MCF 10A (cell line): ENCODE measurements around the gene GKN2. TPM values are rescaled to one million over a fixed set of nuclear protein-coding genes. Genes with fewer than 3 reads are reported as not detected.
A peak's percentile ranks its signal among the peaks of the same experiment; 100 is the strongest.

ENCODE experiments used
- BruUV-seq: library from RNA; stranded (reverse); fragments of 400-500 nt; replicated peaks from 2 replicates; lab custom pipeline; 2021; lab: Mats Ljungman, UMichigan
- CTCF ChIA-PET: fragments of 300-600 bp; sonication (Branson Sonifier 250); formaldehyde crosslinking; extraction: SDS; loops from one replicate; lab custom pipeline; 2021; ENCODE audit warnings: antibody characterized with exemption, inconsistent platforms; lab: Yijun Ruan, JAX
- POLR2A ChIA-PET: fragments of 300-600, 350-650 bp; sonication (Branson Sonifier 250); formaldehyde crosslinking; extraction: SDS; loops from one replicate; lab custom pipeline; 2020; ENCODE audit warnings: antibody characterized with exemption, inconsistent platforms; lab: Yijun Ruan, JAX
- DNase-seq: peaks from one replicate; pipeline ENCODE4 v3.0.0-alpha.2; 2018; ENCODE audit not compliant: unreplicated experiment
- H3K27ac Mint-ChIP-seq: one replicate; pipeline ENCODE4 v1.8.0; 2022; ENCODE audit warnings: mild to moderate bottlenecking, low read depth, mixed read lengths; ENCODE audit not compliant: unreplicated experiment
- H3K27me3 Mint-ChIP-seq: one replicate; pipeline ENCODE4 v1.8.0; 2022; ENCODE audit warnings: mixed read lengths; ENCODE audit not compliant: insufficient read depth, unreplicated experiment
- H3K36me3 Mint-ChIP-seq: one replicate; pipeline ENCODE4 v1.8.0; 2022; ENCODE audit warnings: mild to moderate bottlenecking, moderate library complexity, mixed read lengths; ENCODE audit not compliant: insufficient read depth, unreplicated experiment
- H3K4me1 Mint-ChIP-seq: one replicate; pipeline ENCODE4 v1.8.0; 2022; ENCODE audit warnings: mixed read lengths; ENCODE audit not compliant: insufficient read depth, unreplicated experiment
- H3K4me3 Mint-ChIP-seq: one replicate; pipeline ENCODE4 v1.8.0; 2022; ENCODE audit warnings: mild to moderate bottlenecking, moderate library complexity, mixed read lengths; ENCODE audit not compliant: unreplicated experiment
- H3K9me3 Mint-ChIP-seq: one replicate; pipeline ENCODE4 v1.8.0; 2022; ENCODE audit warnings: mixed read lengths; ENCODE audit not compliant: unreplicated experiment
- CTCF ChIP-seq: fragments of 200-600 bp; IDR thresholded peaks from one replicate; pipeline ENCODE4 v1.8.0; 2022; ENCODE audit warnings: antibody characterized with exemption, mild to moderate bottlenecking; ENCODE audit not compliant: unreplicated experiment
- intact Hi-C: fragments of 100-400 bp; cut with micrococcal nuclease; formaldehyde crosslinking; loops from 2 replicates; pipeline ENCODE4 v1.14.1; 2022
- total RNA-seq: library from RNA; stranded (reverse); gene quantifications from 2 replicates; pipeline ENCODE4 v1.2.3, GENCODE V29; 2022

GKN2 gene
- total RNA-seq, 1 experiment from 2014 or later: not detected

GRCh38 chr2:68920481-68921170, 32.1 kb downstream of the GKN2 start:
- DNase-seq: no peak
- H3K4me1 Mint-ChIP-seq: peaks cover 17% of the 10 kb centered on the region
- H3K4me3 Mint-ChIP-seq: no peak overlapping the region
- no peaks in the 10 kb centered on the region for H3K27me3 Mint-ChIP-seq
- H3K27ac Mint-ChIP-seq: no peak overlapping the region
- intact Hi-C loops: no loop called here
- H3K9me3 Mint-ChIP-seq: no peaks in the 10 kb centered on the region
- H3K36me3 Mint-ChIP-seq: no peaks in the 10 kb centered on the region
- ChIA-PET POLR2A (no interaction called here), CTCF (interaction anchor here (0.5 to 4.5 kb wide), 9 partner anchors 75 to 641 kb away, joined by 3 to 30 read pairs (median 3); no protein-coding TSS in a partner anchor)
- no TSS peak for BruUV-seq
- no peak for TF ChIP-seq CTCF

- intact Hi-C loops: no loop called here
- no peaks in the 10 kb centered on the region for H3K36me3 Mint-ChIP-seq
- POLR2A ChIA-PET: interaction anchor here (0.7 to 3.4 kb wide), 6 partner anchors 10 to 452 kb away, joined by 3 to 18 read pairs (median 4); partner anchors contain the start of genes APLF and FBXO48
- no peaks in the 10 kb centered on the region for H3K27me3 Mint-ChIP-seq
- H3K27ac Mint-ChIP-seq: peak overlapping the region; percentile 44
- H3K4me1 Mint-ChIP-seq: peaks cover 17% of the 10 kb centered on the region
- no peak for TF ChIP-seq CTCF
- H3K4me3 Mint-ChIP-seq: no peak overlapping the region
- peak; percentile 65 for DNase-seq
- no TSS peak for BruUV-seq
- H3K9me3 Mint-ChIP-seq: no peaks in the 10 kb centered on the region
- CTCF ChIA-PET: interaction anchor here (0.7 to 4.5 kb wide), 9 partner anchors 8 to 455 kb away, joined by 3 to 30 read pairs (median 5); no protein-coding TSS in a partner anchor
Observed at GRCh38 chr2:68918497-68918896, 34.2 kb downstream of the GKN2 start.

GRCh38 chr2:68917034-68917718, 35.5 kb downstream of the GKN2 start:
- no peaks in the 10 kb centered on the region for H3K27me3 Mint-ChIP-seq
- peaks cover 17% of the 10 kb centered on the region for H3K4me1 Mint-ChIP-seq
- TF ChIP-seq CTCF: no peak
- H3K36me3 Mint-ChIP-seq: no peaks in the 10 kb centered on the region
- no peaks in the 10 kb centered on the region for H3K9me3 Mint-ChIP-seq
- H3K4me3 Mint-ChIP-seq: no peak overlapping the region
- ChIA-PET POLR2A (interaction anchor here (0.5 to 3.4 kb wide), 6 partner anchors 9 to 454 kb away, joined by 3 to 18 read pairs (median 4); partner anchors contain the start of genes APLF and FBXO48), CTCF (interaction anchor here (0.5 to 4.5 kb wide), 11 partner anchors 9 to 454 kb away, joined by 3 to 30 read pairs (median 3); no protein-coding TSS in a partner anchor)
- BruUV-seq: no TSS peak
- no peak overlapping the region for H3K27ac Mint-ChIP-seq
- peak; percentile 35 for DNase-seq
- intact Hi-C loops: no loop called here

GRCh38 chr2:68916226-68916625, 36.5 kb downstream of the GKN2 start:
- no TSS peak for BruUV-seq
- DNase-seq: no peak
- H3K4me3 Mint-ChIP-seq: no peak overlapping the region
- H3K4me1 Mint-ChIP-seq: peaks cover 12% of the 10 kb centered on the region
- intact Hi-C loops: no loop called here
- no peaks in the 10 kb centered on the region for H3K27me3 Mint-ChIP-seq
- POLR2A ChIA-PET: interaction anchor here (1.2 kb wide), 1 partner anchor 453 kb away, joined by 4 read pairs; no protein-coding TSS in a partner anchor
- CTCF ChIA-PET: interaction anchor here (0.5 to 4.5 kb wide), 6 partner anchors 10 to 207 kb away, joined by 3 to 30 read pairs (median 6); no protein-coding TSS in a partner anchor
- no peaks in the 10 kb centered on the region for H3K36me3 Mint-ChIP-seq
- H3K27ac Mint-ChIP-seq: no peak overlapping the region
- TF ChIP-seq CTCF: no peak
- no peaks in the 10 kb centered on the region for H3K9me3 Mint-ChIP-seq
